OCI-LY3 (cell line): ENCODE data around the gene ARHGEF11.

Experiments
- CTCF ChIP-seq: fragments of 200-600, 300-600 bp; sonication (generic); IDR thresholded peaks from 2 replicates; pipeline ENCODE4 v1.5.1; 2014; ENCODE audit warnings: antibody characterized with exemption, low read length, low read depth
- EZH2phosphoT487 ChIP-seq: fragments of 200-600 bp; shearing (Covaris generic); IDR thresholded peaks from 2 replicates; pipeline ENCODE4 v1.6.1; 2018; ENCODE audit warnings: antibody characterized with exemption, mixed run types, low read depth

DNA sequence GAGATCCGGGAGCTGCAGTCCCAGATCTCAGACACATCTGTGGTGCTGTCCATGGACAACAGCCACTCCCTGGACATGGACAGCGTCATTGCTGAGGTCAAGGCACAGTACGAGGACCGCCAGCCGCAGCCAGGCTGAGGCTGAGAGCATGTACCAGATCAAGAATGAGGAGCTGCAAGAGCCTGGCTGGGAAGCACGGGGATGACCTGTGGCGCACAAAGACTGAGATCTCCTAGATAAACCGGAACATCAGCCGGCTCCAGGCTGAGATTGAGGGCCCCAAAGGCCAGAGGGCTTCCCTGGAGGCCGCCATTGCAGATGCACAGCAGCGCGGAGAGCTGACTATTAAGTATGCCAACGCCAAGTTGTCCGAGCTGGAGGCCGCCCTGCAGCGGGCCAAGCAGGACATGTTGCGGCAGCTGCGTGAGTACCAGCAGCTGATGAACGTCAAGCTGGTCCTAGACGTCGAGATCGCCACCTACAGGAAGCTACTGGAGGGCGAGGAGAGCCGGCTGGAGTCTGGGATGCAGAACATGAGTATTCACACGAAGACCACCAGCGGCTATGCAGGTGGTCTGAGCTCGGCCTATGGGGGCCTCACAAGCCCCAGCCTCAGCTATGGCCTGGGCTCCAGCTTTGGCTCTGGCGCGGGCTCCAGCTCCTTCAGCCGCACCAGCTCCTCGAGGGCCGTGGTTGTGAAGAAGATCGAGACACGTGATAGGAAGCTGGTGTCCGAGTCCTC, 28.6 kb upstream of the ARHGEF11 start:
- TF ChIP-seq CTCF: peak; percentile 66
- no peak for TF ChIP-seq EZH2phosphoT487
